ENCODE results near the gene SRSF8. TPM values are rescaled to one million over a fixed set of nuclear protein-coding genes. Genes with fewer than 3 reads are reported as not detected.
A peak's percentile ranks its signal among the peaks of the same experiment; 100 is the strongest.

The SRSF8 gene
- total RNA-seq, 1 donor from 2014 or later: 46.8 TPM

DNA sequence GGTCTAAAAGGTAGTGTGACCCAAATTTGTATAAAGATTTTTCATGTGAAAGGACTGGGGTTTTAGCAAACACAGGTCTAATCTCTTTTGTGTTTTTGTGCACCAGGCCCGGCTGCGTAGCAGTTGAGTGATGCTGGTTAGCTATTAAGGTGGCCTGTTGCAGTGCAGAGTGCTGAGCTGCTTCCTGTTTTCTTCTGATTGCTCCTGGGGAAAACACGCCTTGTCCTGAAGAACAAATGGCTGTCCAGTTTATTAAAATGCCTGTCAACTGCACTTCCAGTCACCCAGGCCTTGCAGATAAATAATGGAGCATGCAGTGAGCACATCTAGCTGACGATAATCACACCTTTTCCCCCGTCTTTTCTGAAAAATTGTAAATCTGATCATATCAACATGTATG lies 1.8 kb downstream of the SRSF8 start:
- ChIA-PET POLR2A (interaction anchor here (0.6 to 4.9 kb wide), 15 partner anchors 8 to 721 kb away, joined by 3 to 89 read pairs (median 12); partner anchors contain the start of genes CEP57, CWC15, ENDOD1 and FAM76B), CTCF (interaction anchor here (0.9 to 9.4 kb wide), 9 partner anchors 12 to 693 kb away, joined by 3 to 138 read pairs (median 4); partner anchors contain the start of gene ENDOD1)
- H3K36me3 Mint-ChIP-seq (ENCODE audit: low read depth): peaks cover 25% of the 10 kb centered on the region

DNA sequence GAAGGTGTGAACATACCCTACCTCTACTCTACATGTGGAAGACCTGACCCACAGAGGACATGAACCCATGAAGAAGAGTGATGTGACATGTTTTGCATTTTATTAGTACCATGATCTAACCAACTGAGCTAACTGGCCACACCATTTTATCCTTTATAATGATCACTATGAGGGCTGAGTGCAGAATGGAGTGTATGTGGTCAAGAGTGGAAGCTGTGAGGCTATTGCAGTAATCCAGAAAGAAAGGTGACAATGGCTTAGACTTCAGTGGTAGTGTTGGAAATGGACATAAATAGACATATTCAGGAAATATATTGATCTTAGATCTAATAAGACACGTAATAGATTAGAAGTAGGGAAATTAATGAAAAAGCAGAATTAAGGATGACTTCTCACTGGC lies 3.8 kb downstream of the SRSF8 start:
- ChIA-PET POLR2A (interaction anchor here (0.6 to 4.9 kb wide), 5 partner anchors 15 to 1180 kb away, joined by 3 to 89 read pairs (median 10); partner anchors contain the start of genes ENDOD1 and SESN3), CTCF (interaction anchor here (0.6 to 9.4 kb wide), 15 partner anchors 10 to 691 kb away, joined by 3 to 138 read pairs (median 4); partner anchors contain the start of gene ENDOD1)
- DNase-seq: no peak
- H3K27ac Mint-ChIP-seq: peak overlapping the region; percentile 0
- no peaks in the 10 kb centered on the region for H3K9me3 Mint-ChIP-seq
- H3K4me3 Mint-ChIP-seq: no peak overlapping the region
- H3K27me3 Mint-ChIP-seq: no peaks in the 10 kb centered on the region
- intact Hi-C loops (cut with micrococcal nuclease): no loop called here
- H3K36me3 Mint-ChIP-seq (ENCODE audit: low read depth): peaks cover 25% of the 10 kb centered on the region
- peaks cover 31% of the 10 kb centered on the region for H3K4me1 Mint-ChIP-seq
- no peak for ATAC-seq (ENCODE audit: low read depth)
- TF ChIP-seq, protein P1, sequence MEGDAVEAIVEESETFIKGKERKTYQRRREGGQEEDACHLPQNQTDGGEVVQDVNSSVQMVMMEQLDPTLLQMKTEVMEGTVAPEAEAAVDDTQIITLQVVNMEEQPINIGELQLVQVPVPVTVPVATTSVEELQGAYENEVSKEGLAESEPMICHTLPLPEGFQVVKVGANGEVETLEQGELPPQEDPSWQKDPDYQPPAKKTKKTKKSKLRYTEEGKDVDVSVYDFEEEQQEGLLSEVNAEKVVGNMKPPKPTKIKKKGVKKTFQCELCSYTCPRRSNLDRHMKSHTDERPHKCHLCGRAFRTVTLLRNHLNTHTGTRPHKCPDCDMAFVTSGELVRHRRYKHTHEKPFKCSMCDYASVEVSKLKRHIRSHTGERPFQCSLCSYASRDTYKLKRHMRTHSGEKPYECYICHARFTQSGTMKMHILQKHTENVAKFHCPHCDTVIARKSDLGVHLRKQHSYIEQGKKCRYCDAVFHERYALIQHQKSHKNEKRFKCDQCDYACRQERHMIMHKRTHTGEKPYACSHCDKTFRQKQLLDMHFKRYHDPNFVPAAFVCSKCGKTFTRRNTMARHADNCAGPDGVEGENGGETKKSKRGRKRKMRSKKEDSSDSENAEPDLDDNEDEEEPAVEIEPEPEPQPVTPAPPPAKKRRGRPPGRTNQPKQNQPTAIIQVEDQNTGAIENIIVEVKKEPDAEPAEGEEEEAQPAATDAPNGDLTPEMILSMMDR (IDR thresholded peaks at IDR 0.05): no peak

More for the DNA sequence above, 1.8 kb downstream of the SRSF8 start:
- intact Hi-C loops (cut with micrococcal nuclease): loop anchor here (1.0 to 10.0 kb wide), 7 partner anchors 39 to 1324 kb away; partner anchors contain the start of genes FAM76B, JRKL and MTMR2
- no peaks in the 10 kb centered on the region for H3K9me3 Mint-ChIP-seq
- DNase-seq: no peak
- H3K4me1 Mint-ChIP-seq: peaks cover 31% of the 10 kb centered on the region
- TF ChIP-seq, protein P1 (IDR thresholded peaks at IDR 0.05): no peak
- peak; percentile 53 for ATAC-seq (ENCODE audit: low read depth)
- H3K4me3 Mint-ChIP-seq: peak overlapping the region; percentile 93
- no peaks in the 10 kb centered on the region for H3K27me3 Mint-ChIP-seq
- peak overlapping the region; percentile 99 for H3K27ac Mint-ChIP-seq

DNA sequence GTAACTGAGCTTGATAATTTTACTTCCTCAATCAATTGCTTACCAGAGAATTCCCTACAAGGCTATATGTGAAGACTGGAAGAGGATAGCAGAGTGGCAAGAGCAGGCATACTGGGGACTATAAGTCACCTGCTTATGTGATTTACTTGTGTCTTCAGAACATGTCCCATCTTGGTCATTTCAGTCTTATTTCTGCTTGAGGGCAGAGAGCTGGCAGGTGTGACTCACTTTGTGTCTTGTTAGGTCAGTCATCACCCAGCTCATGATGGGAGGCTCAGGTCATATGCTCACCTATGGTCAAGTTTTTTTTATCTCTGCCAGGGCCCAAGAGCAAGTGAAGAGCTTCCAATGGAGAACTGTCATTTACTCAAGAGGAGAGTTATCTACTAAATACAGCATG lies 6.2 kb downstream of the SRSF8 start:
- no peak for DNase-seq
- intact Hi-C loops (cut with micrococcal nuclease): no loop called here
- Mint-ChIP-seq H3K27me3 (no peaks in the 10 kb centered on the region), H3K4me1 (peaks cover 30% of the 10 kb centered on the region), H3K27ac (no peak overlapping the region), H3K9me3 (no peaks in the 10 kb centered on the region), H3K36me3 (ENCODE audit: low read depth) (peaks cover 20% of the 10 kb centered on the region), H3K4me3 (no peak overlapping the region)
- ChIA-PET CTCF (interaction anchor here (1.2 to 9.4 kb wide), 5 partner anchors 12 to 633 kb away, joined by 4 to 138 read pairs (median 5); partner anchors contain the start of gene ENDOD1), POLR2A (interaction anchor here (1.1 to 2.4 kb wide), 3 partner anchors 16 to 23 kb away, joined by 3 to 7 read pairs (median 4); no protein-coding TSS in a partner anchor)
- ATAC-seq (ENCODE audit: low read depth): no peak
- TF ChIP-seq, protein P1 (IDR thresholded peaks at IDR 0.05): no peak

DNA sequence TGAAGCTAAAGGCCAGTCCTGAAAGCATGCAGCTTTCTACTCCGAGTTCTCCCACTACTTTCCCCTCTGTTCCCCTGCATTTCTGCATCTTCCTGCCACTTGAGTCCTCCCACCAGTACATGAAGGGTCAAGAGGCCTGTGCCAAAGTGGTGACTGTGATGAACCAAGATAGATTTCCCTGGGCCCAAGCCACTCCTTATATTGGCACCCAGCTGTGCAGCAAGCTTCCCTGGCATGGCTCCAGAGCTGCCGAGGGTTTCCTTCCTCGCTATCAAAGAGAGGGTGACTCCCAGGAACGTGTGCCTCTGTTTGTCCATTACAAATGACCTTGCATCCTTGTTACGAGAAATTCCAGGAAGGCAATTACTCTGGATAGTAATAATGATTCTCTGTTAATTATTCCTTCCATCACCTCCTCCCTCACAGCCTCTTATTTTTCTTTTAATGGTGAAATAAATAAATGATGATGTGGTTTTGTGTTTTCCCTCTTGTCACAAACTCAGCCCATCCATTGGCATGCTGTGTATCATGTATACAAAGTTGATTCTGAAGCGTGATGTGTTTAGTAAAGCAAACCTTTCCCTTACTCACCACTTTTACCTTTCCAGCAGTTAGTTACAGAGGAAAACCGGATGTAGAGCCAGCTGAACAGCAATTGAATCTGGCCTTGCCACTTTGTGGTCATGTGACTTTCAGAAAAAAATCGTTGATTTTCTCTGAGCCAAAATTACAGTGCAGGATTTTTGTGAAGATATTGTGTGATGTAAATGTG lies 8.3 kb downstream of the SRSF8 start:
- Mint-ChIP-seq H3K4me3 (no peak overlapping the region), H3K4me1 (peaks cover 16% of the 10 kb centered on the region), H3K27me3 (no peaks in the 10 kb centered on the region), H3K36me3 (ENCODE audit: low read depth) (peaks cover 14% of the 10 kb centered on the region), H3K9me3 (no peaks in the 10 kb centered on the region), H3K27ac (no peak overlapping the region)
- intact Hi-C loops (cut with micrococcal nuclease): no loop called here
- DNase-seq: no peak
- ChIA-PET CTCF (interaction anchor here (1.1 to 9.4 kb wide), 3 partner anchors 17 to 79 kb away, joined by 3 to 138 read pairs (median 3); partner anchors contain the start of gene ENDOD1), POLR2A (interaction anchor here (0.8 to 2.0 kb wide), 2 partner anchors 14 to 15 kb away, joined by 3 to 10 read pairs; partner anchors contain the start of gene ENDOD1)
- TF ChIP-seq, protein P1 (IDR thresholded peaks at IDR 0.05): no peak
- ATAC-seq (ENCODE audit: low read depth): no peak

DNA sequence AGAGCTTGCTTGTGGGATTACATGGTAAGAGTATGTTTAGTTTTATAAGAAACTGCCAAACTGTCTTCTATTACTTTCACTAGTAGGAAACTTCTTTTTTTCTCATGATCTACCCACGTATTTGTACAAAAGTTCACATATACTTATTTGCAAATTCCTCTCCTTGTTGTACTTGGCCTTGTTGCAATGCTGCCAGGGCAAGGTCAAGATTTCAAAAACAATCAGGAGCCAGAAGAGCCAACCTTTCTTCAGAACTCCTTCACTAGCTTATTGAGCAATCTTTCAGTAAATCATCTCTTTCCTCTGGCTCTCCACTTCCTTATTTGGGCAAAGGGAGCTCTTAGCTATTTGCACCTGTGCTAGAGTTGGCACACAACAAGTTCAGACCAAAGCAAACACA lies 9.7 kb downstream of the SRSF8 start:
- DNase-seq (no peak), ATAC-seq (ENCODE audit: low read depth) (no peak)
- Mint-ChIP-seq H3K27ac (no peak overlapping the region), H3K27me3 (no peaks in the 10 kb centered on the region), H3K36me3 (ENCODE audit: low read depth) (peaks cover 6% of the 10 kb centered on the region), H3K4me1 (peaks cover 8% of the 10 kb centered on the region), H3K9me3 (no peaks in the 10 kb centered on the region), H3K4me3 (no peak overlapping the region)
- intact Hi-C loops (cut with micrococcal nuclease): no loop called here
- TF ChIP-seq, protein P1 (IDR thresholded peaks at IDR 0.05): no peak
- CTCF ChIA-PET: interaction anchor here (1.3 to 2.4 kb wide), 2 partner anchors 9 to 63 kb away, joined by 3 to 6 read pairs; partner anchors contain the start of gene SRSF8
- POLR2A ChIA-PET: interaction anchor here (1.0 to 2.0 kb wide), 2 partner anchors 9 to 13 kb away, joined by 6 to 10 read pairs; partner anchors contain the start of genes ENDOD1 and SRSF8

Measured in activated B cell treated with CpG ODN at 0.5 μM for 24 hours (primary cell).